GM06990 (cell line): ENCODE data around the gene VIP.

Experiments
- DNase-seq: peaks from one replicate; pipeline ENCODE4 v3.0.0-alpha.2; 2011; ENCODE audit not compliant: insufficient read length; ENCODE audit errors: extremely low read depth
- H3K27me3 ChIP-seq: replicated peaks from 2 replicates; pipeline ENCODE4 v1.6.0; 2011; ENCODE audit warnings: low read length; ENCODE audit not compliant: control insufficient read depth, insufficient read depth
- H3K36me3 ChIP-seq: 2 replicates; pipeline ENCODE4 v1.5.1; 2011; ENCODE audit warnings: low read length; ENCODE audit not compliant: control insufficient read depth, insufficient read depth
- H3K4me3 ChIP-seq: replicated peaks from 2 replicates; pipeline ENCODE4 v1.5.1; 2011; ENCODE audit warnings: low read depth, mild to moderate bottlenecking, control low read depth, low read length
- CTCF ChIP-seq: IDR thresholded peaks from 2 replicates; pipeline ENCODE4 v1.5.1; 2011; ENCODE audit warnings: low read length, control low read depth, mild to moderate bottlenecking, inconsistent platforms; ENCODE audit not compliant: insufficient read depth, poor library complexity, severe bottlenecking

Gene VIP

DNA sequence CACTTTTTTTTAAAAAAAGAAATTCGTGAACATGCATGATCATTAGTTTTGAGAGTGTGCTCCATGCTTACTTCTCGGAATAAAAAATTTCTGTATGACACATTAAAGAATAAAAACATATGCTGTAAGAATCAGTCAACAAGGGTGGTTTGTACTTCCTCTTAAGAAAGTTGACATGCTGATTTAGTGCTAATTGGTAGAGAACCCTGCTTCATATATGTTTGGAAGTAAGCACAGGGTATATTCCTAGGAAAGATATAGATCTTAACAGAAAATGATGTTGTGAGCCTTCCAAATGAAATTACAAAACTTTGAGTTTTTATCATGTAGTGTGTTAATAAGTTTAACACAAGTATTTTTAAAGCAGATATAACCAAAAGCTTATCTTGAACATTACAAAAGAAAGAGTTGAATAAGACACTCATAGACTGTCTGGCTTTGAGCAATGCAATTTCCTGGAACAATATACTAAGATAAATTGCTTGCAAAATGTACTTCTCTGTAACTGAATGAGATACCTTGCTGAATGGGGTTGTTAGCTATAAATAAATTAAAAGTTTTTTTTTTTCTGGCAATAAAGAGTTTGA, 13.8 kb upstream of the VIP start:
- no peak for TF ChIP-seq CTCF
- no peaks in the 10 kb centered on the region for H3K27me3 ChIP-seq
- no peak for DNase-seq
- no peak overlapping the region for H3K4me3 ChIP-seq
- H3K36me3 ChIP-seq, result no peaks in the 10 kb centered on the region

GRCh38 chr6:152745509-152746171, 5.0 kb upstream of the VIP start:
- TF ChIP-seq CTCF, result no peak
- H3K36me3 ChIP-seq, result no peaks in the 10 kb centered on the region
- no peak for DNase-seq
- H3K4me3 ChIP-seq, result no peak overlapping the region
- H3K27me3 ChIP-seq, result no peaks in the 10 kb centered on the region

DNA sequence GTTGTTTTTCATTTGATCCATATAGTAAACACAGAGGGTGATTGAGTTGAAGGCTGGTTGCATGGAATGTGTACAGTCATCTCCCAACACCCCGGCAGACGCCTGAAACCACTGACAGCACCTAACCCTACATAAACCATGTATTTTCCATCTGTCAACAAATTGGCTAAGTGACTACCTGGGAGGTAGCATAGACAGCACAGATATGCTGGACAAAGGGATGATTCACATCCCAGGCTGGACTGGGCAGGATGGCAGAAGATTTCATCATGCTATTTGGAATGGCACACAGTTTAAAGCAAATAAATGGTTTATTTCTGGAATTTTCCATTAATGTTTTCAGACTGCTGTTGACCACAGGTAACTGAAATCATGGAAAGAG, 4.4 kb upstream of the VIP start:
- Histone ChIP-seq H3K36me3 (no peaks in the 10 kb centered on the region), H3K27me3 (no peaks in the 10 kb centered on the region), H3K4me3 (no peak overlapping the region)
- DNase-seq, result no peak
- TF ChIP-seq CTCF, result no peak

- Histone ChIP-seq H3K27me3 (no peaks in the 10 kb centered on the region), H3K36me3 (no peaks in the 10 kb centered on the region), H3K4me3 (no peak overlapping the region)
- TF ChIP-seq CTCF, result no peak
- DNase-seq, result peak; percentile 5
Observed at GRCh38 chr6:152748843-152749242, 1.8 kb upstream of the VIP start.

- TF ChIP-seq CTCF, result no peak
- no peak for DNase-seq
- Histone ChIP-seq H3K36me3 (no peaks in the 10 kb centered on the region), H3K27me3 (no peaks in the 10 kb centered on the region), H3K4me3 (no peak overlapping the region)
Observed at GRCh38 chr6:152749336-152749735, 1.3 kb upstream of the VIP start.

DNA sequence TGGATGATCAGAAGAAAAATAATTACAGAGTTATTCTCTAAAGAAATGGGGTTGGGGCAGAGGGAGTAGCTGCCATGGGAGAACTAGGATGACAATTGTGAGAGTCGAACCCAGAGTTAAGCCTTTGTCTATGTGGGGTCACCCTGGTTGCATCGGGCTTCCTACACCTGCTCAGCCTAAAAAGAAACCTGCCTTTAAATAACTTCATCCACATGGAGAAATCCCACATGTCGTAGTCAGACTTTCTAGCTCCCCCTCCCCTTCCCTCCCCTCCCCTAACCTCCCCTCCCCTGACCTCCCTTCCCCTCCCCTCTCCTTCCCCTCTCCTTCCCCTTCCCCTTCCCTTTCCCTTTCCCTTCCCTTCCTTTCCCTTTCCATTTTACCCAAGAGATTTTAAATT, 14.7 kb downstream of the VIP start:
- H3K4me3 ChIP-seq, result no peak overlapping the region
- DNase-seq, result no peak
- H3K36me3 ChIP-seq, result no peaks in the 10 kb centered on the region
- no peaks in the 10 kb centered on the region for H3K27me3 ChIP-seq
- TF ChIP-seq CTCF, result no peak
